Measurements from ENCODE around the gene SQSTM1.

DNA sequence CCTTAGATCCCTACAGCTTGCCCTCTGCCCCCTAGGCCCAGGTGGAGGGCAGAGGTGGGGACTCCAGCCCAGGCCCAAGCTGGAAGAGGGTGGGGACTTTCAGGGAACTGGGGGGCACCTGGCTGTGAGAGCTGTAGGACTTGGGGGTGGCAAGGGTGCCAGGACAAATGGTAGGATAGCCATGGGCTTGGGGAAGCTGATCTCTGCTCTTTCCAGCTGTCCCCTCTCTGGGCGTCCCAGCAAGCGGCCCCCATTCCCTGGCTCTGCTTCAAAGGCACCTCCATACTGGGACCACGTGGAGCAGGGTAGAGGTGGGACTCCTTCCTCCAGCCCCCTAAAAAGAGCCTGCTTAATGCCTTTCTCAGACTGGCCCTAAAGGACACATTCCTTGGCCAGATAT, 26.5 kb upstream of the SQSTM1 start:
- TF ChIP-seq, protein P1, sequence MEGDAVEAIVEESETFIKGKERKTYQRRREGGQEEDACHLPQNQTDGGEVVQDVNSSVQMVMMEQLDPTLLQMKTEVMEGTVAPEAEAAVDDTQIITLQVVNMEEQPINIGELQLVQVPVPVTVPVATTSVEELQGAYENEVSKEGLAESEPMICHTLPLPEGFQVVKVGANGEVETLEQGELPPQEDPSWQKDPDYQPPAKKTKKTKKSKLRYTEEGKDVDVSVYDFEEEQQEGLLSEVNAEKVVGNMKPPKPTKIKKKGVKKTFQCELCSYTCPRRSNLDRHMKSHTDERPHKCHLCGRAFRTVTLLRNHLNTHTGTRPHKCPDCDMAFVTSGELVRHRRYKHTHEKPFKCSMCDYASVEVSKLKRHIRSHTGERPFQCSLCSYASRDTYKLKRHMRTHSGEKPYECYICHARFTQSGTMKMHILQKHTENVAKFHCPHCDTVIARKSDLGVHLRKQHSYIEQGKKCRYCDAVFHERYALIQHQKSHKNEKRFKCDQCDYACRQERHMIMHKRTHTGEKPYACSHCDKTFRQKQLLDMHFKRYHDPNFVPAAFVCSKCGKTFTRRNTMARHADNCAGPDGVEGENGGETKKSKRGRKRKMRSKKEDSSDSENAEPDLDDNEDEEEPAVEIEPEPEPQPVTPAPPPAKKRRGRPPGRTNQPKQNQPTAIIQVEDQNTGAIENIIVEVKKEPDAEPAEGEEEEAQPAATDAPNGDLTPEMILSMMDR (IDR thresholded peaks at IDR 0.05) = no peak
- TF ChIP-seq EP300 (IDR thresholded peaks at IDR 0.05) (no peak), POLR2A (IDR thresholded peaks at IDR 0.05) (no peak)

All from tibial nerve (tissue), 4 donors.